Measurements from ENCODE around the gene CD58.

DNA sequence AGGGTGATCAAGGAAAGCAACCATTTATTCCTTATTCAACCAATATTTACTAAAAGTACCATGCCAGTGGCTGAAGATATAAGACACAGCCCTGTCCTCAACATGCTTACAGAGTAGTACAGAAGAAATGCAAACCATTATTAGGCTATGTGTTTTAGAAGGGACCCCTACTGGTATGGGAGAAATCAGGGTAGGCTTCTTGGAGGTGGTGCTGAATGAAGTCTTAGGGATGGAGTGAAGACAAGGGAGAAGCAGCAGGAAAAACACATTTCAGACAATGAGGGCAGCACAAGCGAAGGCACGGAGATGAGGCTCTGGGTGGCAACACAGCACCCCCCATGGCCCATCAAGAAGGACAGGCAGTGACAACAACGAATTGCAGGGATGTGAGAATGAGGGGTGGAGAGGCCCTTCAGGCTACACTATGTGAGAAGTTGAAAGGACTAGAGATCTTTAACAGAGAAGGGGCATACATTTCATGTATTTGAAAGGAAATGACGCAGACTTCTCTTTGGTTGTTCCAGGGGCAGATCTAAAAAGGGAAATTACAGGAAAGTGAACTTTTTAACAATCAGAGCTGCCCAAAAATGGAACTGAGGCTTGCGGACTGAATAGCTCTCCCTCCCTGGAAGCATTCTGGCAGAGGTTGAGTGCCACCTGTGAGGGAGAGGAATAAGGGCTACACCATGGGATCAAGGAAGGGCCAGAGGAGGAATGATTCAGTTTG is 16.8 kb upstream of the CD58 start:
- TF ChIP-seq, protein P1, sequence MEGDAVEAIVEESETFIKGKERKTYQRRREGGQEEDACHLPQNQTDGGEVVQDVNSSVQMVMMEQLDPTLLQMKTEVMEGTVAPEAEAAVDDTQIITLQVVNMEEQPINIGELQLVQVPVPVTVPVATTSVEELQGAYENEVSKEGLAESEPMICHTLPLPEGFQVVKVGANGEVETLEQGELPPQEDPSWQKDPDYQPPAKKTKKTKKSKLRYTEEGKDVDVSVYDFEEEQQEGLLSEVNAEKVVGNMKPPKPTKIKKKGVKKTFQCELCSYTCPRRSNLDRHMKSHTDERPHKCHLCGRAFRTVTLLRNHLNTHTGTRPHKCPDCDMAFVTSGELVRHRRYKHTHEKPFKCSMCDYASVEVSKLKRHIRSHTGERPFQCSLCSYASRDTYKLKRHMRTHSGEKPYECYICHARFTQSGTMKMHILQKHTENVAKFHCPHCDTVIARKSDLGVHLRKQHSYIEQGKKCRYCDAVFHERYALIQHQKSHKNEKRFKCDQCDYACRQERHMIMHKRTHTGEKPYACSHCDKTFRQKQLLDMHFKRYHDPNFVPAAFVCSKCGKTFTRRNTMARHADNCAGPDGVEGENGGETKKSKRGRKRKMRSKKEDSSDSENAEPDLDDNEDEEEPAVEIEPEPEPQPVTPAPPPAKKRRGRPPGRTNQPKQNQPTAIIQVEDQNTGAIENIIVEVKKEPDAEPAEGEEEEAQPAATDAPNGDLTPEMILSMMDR (IDR thresholded peaks at IDR 0.05): no peak
- TF ChIP-seq POLR2A (IDR thresholded peaks at IDR 0.05): no peak

Measured in adrenal gland (tissue), 5 donors.